ENCODE measurements around the gene NCF2. TPM values are rescaled to one million over a fixed set of nuclear protein-coding genes. Genes with fewer than 3 reads are reported as not detected.
A peak's percentile ranks its signal among the peaks of the same experiment; 100 is the strongest.

Gene NCF2
- total and polyA plus RNA-seq, 4 donors, result 1.2 to 15.1 (median 7.5) TPM

DNA sequence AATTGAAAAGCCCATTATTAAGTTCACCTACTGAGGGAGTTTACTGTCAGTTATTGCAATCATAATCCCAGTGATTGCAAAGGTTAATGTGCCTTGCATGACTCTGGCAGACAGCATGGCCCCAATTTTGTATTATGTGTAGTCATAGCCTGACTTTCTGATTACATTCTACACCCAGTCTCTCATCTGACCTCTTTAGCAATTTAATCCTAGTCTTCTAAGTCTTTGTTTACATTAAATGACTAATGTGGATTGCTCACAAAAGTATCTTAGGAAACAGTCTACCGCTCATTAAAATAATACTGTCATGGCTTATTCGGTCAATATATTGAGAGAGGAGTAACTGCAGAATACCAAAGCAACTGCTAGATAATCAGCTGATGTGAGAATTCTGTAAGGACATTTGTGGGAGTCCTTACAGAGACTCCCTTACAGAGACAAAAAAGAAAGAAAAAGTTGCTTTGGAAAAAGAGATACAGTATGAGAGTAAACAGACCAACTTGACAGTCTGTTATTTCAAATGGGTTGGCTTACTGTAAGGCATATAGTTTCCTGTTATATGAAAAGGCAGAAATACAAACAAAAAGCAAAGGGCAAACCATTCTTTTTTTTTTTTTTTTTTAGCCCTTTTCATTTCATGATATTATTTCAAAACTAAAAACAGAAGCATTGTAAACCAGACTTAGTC lies 75.1 kb downstream of the NCF2 start:
- 73% methylated on average over 2 of the region's 2 CpGs for WGBS
- peak overlapping the region in 1 of 2 donors; percentile 31 for H3K27ac ChIP-seq (ENCODE audit: low read depth in 1 of 2, low read length in 2 of 2)
- H3K36me3 ChIP-seq (ENCODE audit: control insufficient read depth in 4 of 4, insufficient read depth in 3 of 4, low read depth in 1 of 4, low read length in 3 of 4), result peaks cover 3 to 21% (median 10%) of the 10 kb centered on the region in 4 donors
- H3K27me3 ChIP-seq (ENCODE audit: control insufficient read depth in 4 of 4, insufficient read depth in 4 of 4, low read length in 3 of 4), result no peaks in the 10 kb centered on the region
- no peak overlapping the region for H3K4me3 ChIP-seq (ENCODE audit: low read depth in 1 of 3, low read length in 3 of 3)
- DNase-seq (ENCODE audit: low spot score), result no peak
- no peaks in the 10 kb centered on the region for H3K9me3 ChIP-seq (ENCODE audit: control insufficient read depth in 4 of 4, low read length in 3 of 4)
- no peak for TF ChIP-seq TAF1 (conservative IDR thresholded peaks at IDR 0.05)
- no peak for TF ChIP-seq SP1 (IDR thresholded peaks at IDR 0.05)
- peak; percentile 30 for TF ChIP-seq FOXA2 (IDR thresholded peaks at IDR 0.05)
- TF ChIP-seq, protein P1, sequence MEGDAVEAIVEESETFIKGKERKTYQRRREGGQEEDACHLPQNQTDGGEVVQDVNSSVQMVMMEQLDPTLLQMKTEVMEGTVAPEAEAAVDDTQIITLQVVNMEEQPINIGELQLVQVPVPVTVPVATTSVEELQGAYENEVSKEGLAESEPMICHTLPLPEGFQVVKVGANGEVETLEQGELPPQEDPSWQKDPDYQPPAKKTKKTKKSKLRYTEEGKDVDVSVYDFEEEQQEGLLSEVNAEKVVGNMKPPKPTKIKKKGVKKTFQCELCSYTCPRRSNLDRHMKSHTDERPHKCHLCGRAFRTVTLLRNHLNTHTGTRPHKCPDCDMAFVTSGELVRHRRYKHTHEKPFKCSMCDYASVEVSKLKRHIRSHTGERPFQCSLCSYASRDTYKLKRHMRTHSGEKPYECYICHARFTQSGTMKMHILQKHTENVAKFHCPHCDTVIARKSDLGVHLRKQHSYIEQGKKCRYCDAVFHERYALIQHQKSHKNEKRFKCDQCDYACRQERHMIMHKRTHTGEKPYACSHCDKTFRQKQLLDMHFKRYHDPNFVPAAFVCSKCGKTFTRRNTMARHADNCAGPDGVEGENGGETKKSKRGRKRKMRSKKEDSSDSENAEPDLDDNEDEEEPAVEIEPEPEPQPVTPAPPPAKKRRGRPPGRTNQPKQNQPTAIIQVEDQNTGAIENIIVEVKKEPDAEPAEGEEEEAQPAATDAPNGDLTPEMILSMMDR (IDR thresholded peaks at IDR 0.05; ENCODE audit: low read depth, low read length, missing input control), result no peak
- peak in 1 of 2 donors; percentile 41 for TF ChIP-seq JUND (IDR thresholded peaks at IDR 0.05)
- TF ChIP-seq, protein P2, sequence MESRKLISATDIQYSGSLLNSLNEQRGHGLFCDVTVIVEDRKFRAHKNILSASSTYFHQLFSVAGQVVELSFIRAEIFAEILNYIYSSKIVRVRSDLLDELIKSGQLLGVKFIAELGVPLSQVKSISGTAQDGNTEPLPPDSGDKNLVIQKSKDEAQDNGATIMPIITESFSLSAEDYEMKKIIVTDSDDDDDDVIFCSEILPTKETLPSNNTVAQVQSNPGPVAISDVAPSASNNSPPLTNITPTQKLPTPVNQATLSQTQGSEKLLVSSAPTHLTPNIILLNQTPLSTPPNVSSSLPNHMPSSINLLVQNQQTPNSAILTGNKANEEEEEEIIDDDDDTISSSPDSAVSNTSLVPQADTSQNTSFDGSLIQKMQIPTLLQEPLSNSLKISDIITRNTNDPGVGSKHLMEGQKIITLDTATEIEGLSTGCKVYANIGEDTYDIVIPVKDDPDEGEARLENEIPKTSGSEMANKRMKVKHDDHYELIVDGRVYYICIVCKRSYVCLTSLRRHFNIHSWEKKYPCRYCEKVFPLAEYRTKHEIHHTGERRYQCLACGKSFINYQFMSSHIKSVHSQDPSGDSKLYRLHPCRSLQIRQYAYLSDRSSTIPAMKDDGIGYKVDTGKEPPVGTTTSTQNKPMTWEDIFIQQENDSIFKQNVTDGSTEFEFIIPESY (IDR thresholded peaks at IDR 0.05), result peak; percentile 19
- peak in 1 of 2 donors; percentile 25 for TF ChIP-seq HNF4A (conservative IDR thresholded peaks at IDR 0.05)
- no peak for TF ChIP-seq NR2F2 (IDR thresholded peaks at IDR 0.05)
- TF ChIP-seq, protein P3, sequence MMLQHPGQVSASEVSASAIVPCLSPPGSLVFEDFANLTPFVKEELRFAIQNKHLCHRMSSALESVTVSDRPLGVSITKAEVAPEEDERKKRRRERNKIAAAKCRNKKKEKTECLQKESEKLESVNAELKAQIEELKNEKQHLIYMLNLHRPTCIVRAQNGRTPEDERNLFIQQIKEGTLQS (IDR thresholded peaks at IDR 0.05), result no peak
- peak in 1 of 2 donors; percentile 16 for TF ChIP-seq RXRA (IDR thresholded peaks at IDR 0.05)
- no peak overlapping the region for H3K9ac ChIP-seq (ENCODE audit: low read depth in 1 of 2, low read length in 2 of 2)
- peaks cover 0 to 1% (median 0%) of the 10 kb centered on the region in 4 donors for H3K4me1 ChIP-seq (ENCODE audit: control insufficient read depth in 4 of 4, insufficient read depth in 4 of 4, low read length in 3 of 4)

DNA sequence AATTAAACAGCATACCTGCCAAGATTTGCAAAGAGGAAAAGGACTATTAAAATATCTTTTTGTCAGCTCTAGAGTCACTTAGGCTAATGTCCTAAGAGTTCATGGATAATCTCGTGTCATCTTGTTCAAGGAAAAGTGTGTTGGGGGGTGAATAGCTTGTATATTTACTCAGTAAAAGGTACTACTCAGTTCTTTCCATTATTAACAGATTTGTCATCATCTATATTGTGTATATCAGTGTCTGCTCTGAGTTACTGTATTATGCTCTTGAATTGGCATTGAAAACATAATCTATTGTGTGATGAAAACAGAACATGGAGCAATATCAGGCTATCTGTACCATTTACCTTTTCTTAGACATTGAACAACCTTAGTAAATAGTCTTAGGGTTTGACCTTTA lies 76.0 kb downstream of the NCF2 start:
- 96% methylated on average over 1 of the region's 1 CpG for WGBS
- DNase-seq (ENCODE audit: low spot score), result no peak
- TF ChIP-seq HNF4A (conservative IDR thresholded peaks at IDR 0.05) (no peak), HNF4G (IDR thresholded peaks at IDR 0.05) (no peak), JUND (IDR thresholded peaks at IDR 0.05) (no peak), YY1 (IDR thresholded peaks at IDR 0.05) (no peak), SP1 (IDR thresholded peaks at IDR 0.05) (no peak), NR2F2 (IDR thresholded peaks at IDR 0.05) (no peak), RXRA (IDR thresholded peaks at IDR 0.05) (no peak), GABPA (IDR thresholded peaks at IDR 0.05 in 1 of 2, conservative IDR thresholded peaks at IDR 0.05 in 1 of 2) (no peak), FOXA2 (IDR thresholded peaks at IDR 0.05) (no peak), RAD21 (IDR thresholded peaks at IDR 0.05) (no peak)
- TF ChIP-seq, protein P2 (IDR thresholded peaks at IDR 0.05), result no peak
- TF ChIP-seq, protein P4, sequence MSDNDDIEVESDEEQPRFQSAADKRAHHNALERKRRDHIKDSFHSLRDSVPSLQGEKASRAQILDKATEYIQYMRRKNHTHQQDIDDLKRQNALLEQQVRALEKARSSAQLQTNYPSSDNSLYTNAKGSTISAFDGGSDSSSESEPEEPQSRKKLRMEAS (IDR thresholded peaks at IDR 0.05), result no peak
- TF ChIP-seq, protein P5, sequence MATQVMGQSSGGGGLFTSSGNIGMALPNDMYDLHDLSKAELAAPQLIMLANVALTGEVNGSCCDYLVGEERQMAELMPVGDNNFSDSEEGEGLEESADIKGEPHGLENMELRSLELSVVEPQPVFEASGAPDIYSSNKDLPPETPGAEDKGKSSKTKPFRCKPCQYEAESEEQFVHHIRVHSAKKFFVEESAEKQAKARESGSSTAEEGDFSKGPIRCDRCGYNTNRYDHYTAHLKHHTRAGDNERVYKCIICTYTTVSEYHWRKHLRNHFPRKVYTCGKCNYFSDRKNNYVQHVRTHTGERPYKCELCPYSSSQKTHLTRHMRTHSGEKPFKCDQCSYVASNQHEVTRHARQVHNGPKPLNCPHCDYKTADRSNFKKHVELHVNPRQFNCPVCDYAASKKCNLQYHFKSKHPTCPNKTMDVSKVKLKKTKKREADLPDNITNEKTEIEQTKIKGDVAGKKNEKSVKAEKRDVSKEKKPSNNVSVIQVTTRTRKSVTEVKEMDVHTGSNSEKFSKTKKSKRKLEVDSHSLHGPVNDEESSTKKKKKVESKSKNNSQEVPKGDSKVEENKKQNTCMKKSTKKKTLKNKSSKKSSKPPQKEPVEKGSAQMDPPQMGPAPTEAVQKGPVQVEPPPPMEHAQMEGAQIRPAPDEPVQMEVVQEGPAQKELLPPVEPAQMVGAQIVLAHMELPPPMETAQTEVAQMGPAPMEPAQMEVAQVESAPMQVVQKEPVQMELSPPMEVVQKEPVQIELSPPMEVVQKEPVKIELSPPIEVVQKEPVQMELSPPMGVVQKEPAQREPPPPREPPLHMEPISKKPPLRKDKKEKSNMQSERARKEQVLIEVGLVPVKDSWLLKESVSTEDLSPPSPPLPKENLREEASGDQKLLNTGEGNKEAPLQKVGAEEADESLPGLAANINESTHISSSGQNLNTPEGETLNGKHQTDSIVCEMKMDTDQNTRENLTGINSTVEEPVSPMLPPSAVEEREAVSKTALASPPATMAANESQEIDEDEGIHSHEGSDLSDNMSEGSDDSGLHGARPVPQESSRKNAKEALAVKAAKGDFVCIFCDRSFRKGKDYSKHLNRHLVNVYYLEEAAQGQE (IDR thresholded peaks at IDR 0.05), result no peak
- Histone ChIP-seq H3K27ac (ENCODE audit: low read depth in 1 of 2, low read length in 2 of 2) (no peak overlapping the region), H3K27me3 (ENCODE audit: control insufficient read depth in 4 of 4, insufficient read depth in 4 of 4, low read length in 3 of 4) (no peaks in the 10 kb centered on the region), H3K4me1 (ENCODE audit: control insufficient read depth in 4 of 4, insufficient read depth in 4 of 4, low read length in 3 of 4) (peaks cover 0 to 1% (median 0%) of the 10 kb centered on the region in 4 donors), H3K4me3 (ENCODE audit: low read depth in 1 of 3, low read length in 3 of 3) (no peak overlapping the region), H3K36me3 (ENCODE audit: control insufficient read depth in 4 of 4, insufficient read depth in 3 of 4, low read depth in 1 of 4, low read length in 3 of 4) (peaks cover 3 to 21% (median 9%) of the 10 kb centered on the region in 4 donors), H3K9me3 (ENCODE audit: control insufficient read depth in 4 of 4, low read length in 3 of 4) (no peaks in the 10 kb centered on the region), H3K9ac (ENCODE audit: low read depth in 1 of 2, low read length in 2 of 2) (no peak overlapping the region)
